Vagina (tissue), 2 donors: ENCODE measurements around the gene ZNF18.
A peak's percentile ranks its signal among the peaks of the same experiment; 100 is the strongest.

ENCODE experiments used
- CTCF ChIP-seq, 3 experiments: fragments of 450-650 bp in 2 of 3; fragments of 200-600 bp in 1 of 3; sonication (generic) in 1 of 3; IDR thresholded peaks; one replicate each; pipeline ENCODE4 v1.5.1; 2017 to 2019; ENCODE audit warnings: antibody characterized with exemption in 3 of 3, mild to moderate bottlenecking in 2 of 3, moderate library complexity in 2 of 3
- POLR2A ChIP-seq, 2 donors: fragments of 450-650 bp; IDR thresholded peaks; one replicate each; pipeline ENCODE4 v1.6.1; 2017; ENCODE audit warnings: antibody characterized with exemption in 2 of 2, mild to moderate bottlenecking in 2 of 2, moderate library complexity in 2 of 2
- POLR2AphosphoS5 ChIP-seq, 2 donors: sonication (generic); formaldehyde crosslinking; IDR thresholded peaks; one replicate each; pipeline ENCODE4 v1.9.0; 2017; ENCODE audit warnings: antibody characterized with exemption in 2 of 2, mild to moderate bottlenecking in 2 of 2, low read depth in 1 of 2; ENCODE audit not compliant: insufficient read depth in 1 of 2

- TF ChIP-seq CTCF (IDR thresholded peaks at IDR 0.05) (no peak), POLR2A (IDR thresholded peaks at IDR 0.05) (no peak), POLR2AphosphoS5 (IDR thresholded peaks at IDR 0.05; ENCODE audit: insufficient read depth in 1 of 2, low read depth in 1 of 2) (peak in 1 of 2 donors; percentile 41)
Measured at GRCh38 chr17:11944587-11944986, 52.7 kb downstream of the ZNF18 start.
